IMR-90 (cell line): Measurements from ENCODE around the gene MARCO. TPM values are rescaled to one million over a fixed set of nuclear protein-coding genes. Genes with fewer than 3 reads are reported as not detected.

Experiments
- ATAC-seq: fragments of 200-7000 bp; cut with Tn5 transposase; 2 replicates; pipeline ENCODE4 v1.9.1; 2020; ENCODE audit warnings: low read depth, mild to moderate bottlenecking, moderate library complexity
- BruUV-seq: library from RNA; stranded (reverse); fragments of 400-500 nt; replicated peaks from 2 replicates; lab custom pipeline; 2021; lab: Mats Ljungman, UMichigan
- CTCF ChIA-PET: fragments of 300-600 bp; formaldehyde crosslinking; extraction: SDS; loops from one replicate; lab custom pipeline; 2021; ENCODE audit warnings: antibody characterized with exemption; lab: Yijun Ruan, JAX
- POLR2A ChIA-PET: fragments of 300-600 bp; sonication (Branson Sonifier 250); formaldehyde crosslinking; loops from one replicate; lab custom pipeline; 2022; ENCODE audit warnings: antibody characterized with exemption; ENCODE audit not compliant: unreplicated experiment; lab: Charles Lee
- DNase-seq: peaks from one replicate; pipeline ENCODE4 v3.0.0; 2013
- H2AFZ ChIP-seq: replicated peaks from 2 replicates; pipeline ENCODE3; 2013; ENCODE audit warnings: low read length, mild to moderate bottlenecking; ENCODE audit not compliant: poor library complexity
- H2AK5ac ChIP-seq: 2 replicates; pipeline ENCODE4 v1.6.1; 2013; ENCODE audit warnings: low read depth, low read length, inconsistent platforms
- H2AK9ac ChIP-seq: replicated peaks from 2 replicates; pipeline ENCODE3; 2013; ENCODE audit warnings: mild to moderate bottlenecking, low read depth, low read length, moderate library complexity; ENCODE audit not compliant: poor library complexity
- H2BK120ac ChIP-seq: 2 replicates; pipeline ENCODE4 v1.6.1; 2013; ENCODE audit warnings: low read depth, low read length, inconsistent platforms
- H2BK15ac ChIP-seq: 3 replicates; pipeline ENCODE4 v1.6.1; 2013; ENCODE audit warnings: low read depth, low read length, inconsistent platforms
- H2BK20ac ChIP-seq: 2 replicates; pipeline ENCODE4 v1.6.1; 2013; ENCODE audit warnings: low read depth, mild to moderate bottlenecking, inconsistent platforms, low read length, moderate library complexity
- H2BK5ac ChIP-seq: 2 replicates; pipeline ENCODE4 v1.6.1; 2013; ENCODE audit warnings: mild to moderate bottlenecking, low read depth, low read length, inconsistent platforms; ENCODE audit not compliant: poor library complexity, severe bottlenecking
- H3K14ac ChIP-seq: replicated peaks from 2 replicates; pipeline ENCODE4 v1.6.1; 2013; ENCODE audit warnings: low read depth, low read length, inconsistent platforms
- H3K18ac ChIP-seq: 2 replicates; pipeline ENCODE4 v1.6.1; 2013; ENCODE audit warnings: low read depth, low read length, control low read depth
- H3K23ac ChIP-seq: 2 replicates; pipeline ENCODE4 v1.6.1; 2013; ENCODE audit warnings: low read depth, low read length, inconsistent platforms
- H3K27ac ChIP-seq: 2 replicates; pipeline ENCODE4 v1.5.1; 2013; ENCODE audit warnings: mild to moderate bottlenecking, control low read depth, low read length; ENCODE audit not compliant: insufficient read depth
- H3K27me3 ChIP-seq: 2 replicates; pipeline ENCODE4 v1.6.1; 2013; ENCODE audit warnings: low read length; ENCODE audit not compliant: control insufficient read depth, insufficient read depth
- H3K36me3 ChIP-seq: 2 replicates; pipeline ENCODE4 v1.6.1; 2013; ENCODE audit warnings: low read length, mixed read lengths; ENCODE audit not compliant: control insufficient read depth, insufficient read depth
- H3K4ac ChIP-seq: 2 replicates; pipeline ENCODE4 v1.6.1; 2013; ENCODE audit warnings: low read depth, low read length, inconsistent platforms
- H3K4me1 ChIP-seq: 2 replicates; pipeline ENCODE4 v1.6.1; 2013; ENCODE audit warnings: low read length, mixed read lengths; ENCODE audit not compliant: control insufficient read depth, insufficient read depth
- H3K4me2 ChIP-seq: 2 replicates; pipeline ENCODE4 v1.6.1; 2013; ENCODE audit warnings: low read depth, mild to moderate bottlenecking, control low read depth, low read length, moderate library complexity
- H3K4me3 ChIP-seq: 2 replicates; pipeline ENCODE4 v1.5.1; 2013; ENCODE audit warnings: low read depth, mild to moderate bottlenecking, control low read depth, low read length, moderate library complexity; ENCODE audit not compliant: insufficient read depth
- H3K56ac ChIP-seq: 2 replicates; pipeline ENCODE4 v1.6.1; 2013; ENCODE audit warnings: low read length, inconsistent platforms; ENCODE audit not compliant: insufficient read depth; ENCODE audit errors: extremely low read depth
- H3K79me1 ChIP-seq, 2 experiments: 2 replicates each; pipeline ENCODE4 v1.6.1; 2013; ENCODE audit warnings: low read length in 2 of 2, inconsistent platforms in 1 of 2, low read depth in 1 of 2
- H3K9ac ChIP-seq: 2 replicates; pipeline ENCODE4 v1.6.1; 2013; ENCODE audit warnings: low read depth, low read length, control low read depth
- H3K9me1 ChIP-seq: 2 replicates; pipeline ENCODE4 v1.6.1; 2013; ENCODE audit warnings: low read length, inconsistent platforms; ENCODE audit not compliant: insufficient read depth
- H3K9me3 ChIP-seq: 2 replicates; pipeline ENCODE4 v1.6.1; 2013; ENCODE audit warnings: low read length; ENCODE audit not compliant: control insufficient read depth, insufficient read depth
- H4K20me1 ChIP-seq: 2 replicates; pipeline ENCODE4 v1.6.1; 2013; ENCODE audit warnings: low read length, inconsistent platforms; ENCODE audit not compliant: insufficient read depth
- H4K5ac ChIP-seq: 2 replicates; pipeline ENCODE4 v1.6.1; 2013; ENCODE audit warnings: mild to moderate bottlenecking, low read depth, low read length, control low read depth
- H4K8ac ChIP-seq, 2 experiments: 2 replicates each; pipeline ENCODE4 v1.6.1; 2013; ENCODE audit warnings: low read depth in 2 of 2, low read length in 2 of 2, control low read depth in 1 of 2, inconsistent platforms in 1 of 2
- H4K91ac ChIP-seq: 2 replicates; pipeline ENCODE4 v1.6.1; 2013; ENCODE audit warnings: low read depth, low read length, inconsistent platforms; ENCODE audit not compliant: insufficient read depth
- ELK1 ChIP-seq: fragments of 150-350 bp; IDR thresholded peaks from 2 replicates; pipeline ENCODE4 v1.6.1; 2016; ENCODE audit warnings: low read depth, mild to moderate bottlenecking, low read length, moderate library complexity, borderline replicate concordance
- MAZ ChIP-seq: IDR thresholded peaks from 2 replicates; pipeline ENCODE4 v1.6.1; 2012; ENCODE audit warnings: low read depth, mild to moderate bottlenecking, low read length, improper control_type of control experiment, moderate library complexity, borderline replicate concordance
- RFX5 ChIP-seq: IDR thresholded peaks from 2 replicates; pipeline ENCODE4 v1.8.0; 2012; ENCODE audit warnings: low read depth, mild to moderate bottlenecking, low read length, moderate library complexity
- USF2 ChIP-seq: fragments of 150-350 bp; IDR thresholded peaks from 2 replicates; pipeline ENCODE4 v1.6.1; 2017; ENCODE audit warnings: mild to moderate bottlenecking, antibody characterized with exemption, low read length, low read depth
- WGBS, 2 experiments: methylation state at CpG; one replicate each; pipeline versions ENCODE4 v1.1.5 to v1.1.7; 2013; ENCODE audit warnings: missing lambda C conversion rate in 2 of 2; ENCODE audit not compliant: insufficient read length in 1 of 2; ENCODE audit errors: extremely low coverage in 2 of 2; 5-methylcytosine and 5-hydroxymethylcytosine counted together
- dilution Hi-C: fragments of 300-500 bp; cut with HindIII; formaldehyde crosslinking; loops from one replicate; pipeline ENCODE4 v1.14.3; 2018; ENCODE audit warnings: low sequenced_read_pairs; ENCODE audit not compliant: unreplicated experiment
- in situ Hi-C: fragments of 300-500 bp; cut with MboI; formaldehyde crosslinking; loops from 3 replicates; pipeline ENCODE4 v1.14.3; 2019; ENCODE audit warnings: low sequenced_read_pairs, inconsistent platforms, mixed read lengths
- intact Hi-C: fragments of 100-400 bp; cut with micrococcal nuclease; formaldehyde crosslinking; loops from 2 replicates; pipeline ENCODE4 v1.10.0; 2022
- polyA plus RNA-seq, 3 experiments: library from polyadenylated mRNA; depleted of rRNA; stranded (reverse); fragments of >200 nt; gene quantifications; 2 replicates each; pipeline ENCODE4 v1.2.3, GENCODE V29; 2012; ENCODE audit warnings: low replicate concordance in 1 of 3
- total RNA-seq: library from RNA; depleted of rRNA; stranded (reverse); fragments of >200 nt; gene quantifications from 2 replicates; pipeline ENCODE4 v1.2.3, GENCODE V29; 2012

MARCO gene
- total and polyA plus RNA-seq, 2 of the 4 experiments (the other 2 are of a cell fraction) = not detected

GRCh38 chr2:119009110-119009509, 67.1 kb downstream of the MARCO start:
- Histone ChIP-seq H3K79me1 (no peaks in the 10 kb centered on the region), H4K5ac (no peak overlapping the region), H3K9me3 (no peaks in the 10 kb centered on the region), H2AFZ (no peak overlapping the region), H3K4ac (no peak overlapping the region), H3K18ac (no peak overlapping the region), H3K27me3 (peaks cover 3% of the 10 kb centered on the region), H3K9me1 (no peaks in the 10 kb centered on the region), H3K9ac (no peak overlapping the region), H3K27ac (no peak overlapping the region), H3K4me2 (no peak overlapping the region), H4K8ac (no peak overlapping the region), H3K4me1 (no peaks in the 10 kb centered on the region), H2BK120ac (no peak overlapping the region), H3K14ac (no peak overlapping the region), H3K36me3 (no peaks in the 10 kb centered on the region), H3K56ac (no peak overlapping the region), H2BK5ac (no peak overlapping the region), H2BK20ac (no peak overlapping the region), H4K91ac (no peak overlapping the region), H3K4me3 (no peak overlapping the region), H2AK5ac (no peak overlapping the region), H2BK15ac (no peak overlapping the region), H2AK9ac (no peak overlapping the region), H3K23ac (no peak overlapping the region), H4K20me1 (no peaks in the 10 kb centered on the region)
- dilution Hi-C loops = no loop called here
- no peak for DNase-seq
- POLR2A ChIA-PET = no interaction called here
- in situ Hi-C loops = no loop called here
- ATAC-seq = no peak
- CTCF ChIA-PET = no interaction called here
- intact Hi-C loops = no loop called here
- TF ChIP-seq USF2 (no peak), ELK1 (no peak), MAZ (no peak), RFX5 (no peak)
- WGBS, 2 experiments = 0% methylated on average over 1 of the region's 3 CpGs; no CpG with 5 or more reads in 1 of the 2 experiments
- no TSS peak for BruUV-seq
